Measurements from ENCODE around the gene CHM.
"Not testable (repeated sequence)": the region's sequence is repeated elsewhere in the genome, so short reads cannot be mapped to it uniquely, and the experiment has no call there.

CHM gene

DNA sequence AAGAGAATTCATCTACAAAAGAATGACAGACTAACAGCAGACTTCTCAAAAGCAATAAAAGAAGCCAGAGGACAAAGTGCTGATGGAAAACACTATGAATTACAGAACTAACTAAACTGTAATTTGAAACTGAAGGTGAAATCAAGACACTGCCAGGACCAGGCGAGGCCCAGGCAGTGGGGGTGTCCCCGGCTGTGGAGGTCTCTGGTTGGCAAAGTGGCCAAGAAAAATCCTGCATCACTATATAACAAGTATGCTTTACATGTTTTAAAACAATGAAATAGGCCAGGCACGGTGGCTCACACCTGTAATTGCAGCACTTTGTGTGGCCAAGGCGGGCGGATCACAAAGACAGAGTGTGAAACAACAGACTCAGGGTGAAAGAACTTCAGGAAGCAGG lies 32.9 kb downstream of the CHM start:
- DNase-seq (no peak), ATAC-seq (replicated peaks) (no peak)
- Mint-ChIP-seq H3K4me3 (no peak overlapping the region), H3K9me3 (peaks cover 7 to 11% of the 10 kb centered on the region in 2 donors), H3K36me3 (peaks cover 21 to 34% of the 10 kb centered on the region in 2 donors), H3K27ac (no peak overlapping the region), H3K4me1 (peaks cover 7 to 10% of the 10 kb centered on the region in 2 donors), H3K27me3 (no peaks in the 10 kb centered on the region)

DNA sequence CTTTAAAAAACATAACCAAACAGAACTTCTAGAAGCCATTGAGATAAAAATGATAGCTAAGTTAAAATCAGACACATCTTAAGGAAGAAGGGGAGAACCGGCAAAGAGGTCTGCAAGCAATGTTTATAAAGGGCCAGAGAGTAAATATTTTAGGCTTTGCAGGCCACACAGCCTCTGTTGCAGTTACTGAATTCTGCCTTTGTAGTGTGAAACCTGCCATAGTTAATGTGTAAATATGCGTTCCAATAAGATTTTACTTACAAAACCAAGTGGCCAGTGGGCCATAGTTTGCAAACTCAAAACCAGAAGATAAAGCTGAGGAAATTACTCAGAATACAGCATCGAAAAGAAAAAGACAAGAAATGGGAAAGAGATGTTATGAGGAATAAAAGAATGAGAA lies 33.6 kb downstream of the CHM start:
- no peaks in the 10 kb centered on the region for H3K27me3 Mint-ChIP-seq
- H3K4me1 Mint-ChIP-seq, result peaks cover 7 to 10% of the 10 kb centered on the region in 2 donors
- no peak overlapping the region for H3K27ac Mint-ChIP-seq
- H3K4me3 Mint-ChIP-seq, result no peak overlapping the region
- no peak for ATAC-seq (replicated peaks)
- H3K36me3 Mint-ChIP-seq, result peaks cover 25 to 32% of the 10 kb centered on the region in 2 donors
- DNase-seq, result no peak
- H3K9me3 Mint-ChIP-seq, result peaks cover 7 to 11% of the 10 kb centered on the region in 2 donors

DNA sequence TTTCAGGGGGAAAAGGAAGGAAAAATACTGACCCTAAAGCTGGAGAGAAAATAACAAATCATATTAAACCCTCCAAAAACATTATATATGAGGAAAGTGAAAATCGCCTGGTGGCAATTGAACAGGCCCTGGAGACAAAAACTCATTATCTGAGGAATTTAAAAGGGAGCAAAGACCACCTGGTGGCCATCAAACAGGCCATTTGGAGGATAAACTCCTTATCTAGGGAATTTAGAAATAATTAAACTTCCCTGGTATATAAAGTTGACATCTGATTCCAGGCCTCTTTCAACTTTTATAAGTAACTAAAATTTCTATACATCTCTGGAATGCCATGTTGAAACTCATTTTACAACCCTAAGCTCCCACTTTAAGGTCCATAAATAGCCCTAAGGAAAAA lies 35.2 kb downstream of the CHM start:
- Mint-ChIP-seq H3K4me1 (peaks cover 7 to 10% of the 10 kb centered on the region in 2 donors), H3K27ac (no peak overlapping the region), H3K4me3 (no peak overlapping the region), H3K9me3 (peaks cover 5 to 7% of the 10 kb centered on the region in 2 donors), H3K36me3 (peaks cover 25 to 35% of the 10 kb centered on the region in 2 donors), H3K27me3 (no peaks in the 10 kb centered on the region)
- no peak for ATAC-seq (replicated peaks)
- no peak for DNase-seq

DNA sequence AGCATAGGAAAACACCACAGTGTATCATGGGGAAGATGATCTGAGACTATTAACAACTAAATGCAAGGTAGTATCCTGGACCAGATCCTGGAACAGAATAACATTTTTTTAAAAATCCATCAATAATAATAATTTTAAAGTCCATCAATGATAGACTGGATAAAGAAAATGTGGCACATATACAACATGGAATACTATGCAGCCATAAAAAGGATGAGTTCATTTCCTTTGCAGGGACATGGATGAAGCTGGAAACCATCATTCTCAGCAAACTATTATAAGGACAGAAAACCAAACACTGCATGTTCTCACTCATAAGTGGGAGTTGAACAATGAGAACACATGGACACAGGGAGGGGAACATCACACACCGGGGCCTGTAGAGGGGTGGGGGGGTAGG lies 37.6 kb downstream of the CHM start:
- Mint-ChIP-seq H3K36me3 (peaks cover 20 to 31% of the 10 kb centered on the region in 2 donors), H3K4me1 (peaks cover 14% of the 10 kb centered on the region in 2 donors)
- ATAC-seq (replicated peaks); H3K4me3 Mint-ChIP-seq; H3K9me3 Mint-ChIP-seq; H3K27ac Mint-ChIP-seq; DNase-seq; H3K27me3 Mint-ChIP-seq: not testable (repeated sequence)

DNA sequence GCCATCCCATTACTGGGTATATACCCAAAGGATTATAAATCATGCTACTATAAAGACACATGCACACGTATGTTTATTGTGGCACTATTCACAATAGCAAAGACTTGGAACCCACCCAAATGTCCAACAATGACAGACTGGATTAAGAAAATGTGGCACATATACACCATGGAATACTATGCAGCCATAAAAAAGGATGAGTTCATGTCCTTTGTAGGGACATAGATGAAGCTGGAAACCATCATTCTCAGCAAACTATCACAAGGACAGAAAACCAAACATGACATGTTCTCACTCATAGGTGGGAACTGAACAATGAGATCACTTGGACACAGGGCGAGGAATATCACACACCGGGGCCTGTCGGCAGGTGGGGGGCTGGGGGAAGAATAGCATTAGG lies 39.5 kb downstream of the CHM start:
- H3K27me3 Mint-ChIP-seq; DNase-seq; H3K27ac Mint-ChIP-seq; H3K9me3 Mint-ChIP-seq; ATAC-seq (replicated peaks); H3K4me3 Mint-ChIP-seq: not testable (repeated sequence)
- Mint-ChIP-seq H3K4me1 (peaks cover 24 to 27% of the 10 kb centered on the region in 2 donors), H3K36me3 (peaks cover 20 to 28% of the 10 kb centered on the region in 2 donors)

DNA sequence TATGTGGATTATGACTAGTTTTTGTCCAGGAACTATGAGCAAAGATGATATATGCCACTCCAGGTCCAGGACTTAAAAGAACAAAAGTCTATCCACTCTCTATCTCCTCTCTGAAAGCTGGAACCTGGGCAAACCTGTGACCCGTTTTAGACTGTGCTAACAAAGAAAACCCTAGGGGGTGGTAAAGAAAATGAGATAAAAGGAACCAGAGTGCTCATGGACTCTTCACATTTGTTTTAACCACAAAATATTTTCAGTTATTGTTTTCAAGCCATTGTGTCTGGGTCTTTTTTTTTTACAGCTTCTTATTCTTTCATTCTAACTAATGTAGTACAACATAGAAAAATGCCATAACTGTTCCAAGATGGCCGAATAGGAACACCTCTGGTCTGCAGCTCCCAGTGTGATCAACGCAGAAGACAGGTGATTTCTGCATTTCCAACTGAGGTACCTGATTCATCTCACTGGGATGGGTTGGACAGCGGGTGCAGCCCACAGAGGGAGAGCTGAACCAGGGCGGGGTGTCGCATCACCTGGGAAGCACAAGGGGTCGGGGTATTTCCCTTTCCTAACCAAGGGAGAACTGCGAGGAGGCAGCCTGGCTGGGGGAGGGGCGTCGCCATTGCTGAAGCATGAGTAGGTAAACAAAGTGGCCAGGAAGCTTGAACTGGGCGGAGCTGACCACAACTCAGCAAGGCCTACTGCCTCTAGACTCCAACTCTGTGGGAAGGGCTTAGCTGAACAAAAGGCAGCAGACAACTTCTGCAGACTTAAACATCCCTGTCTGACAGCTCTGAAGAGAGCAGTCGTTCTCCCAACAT lies 45.1 kb downstream of the CHM start:
- Mint-ChIP-seq H3K9me3 (no peaks in the 10 kb centered on the region), H3K4me3 (peak overlapping the region; percentile 29 to 30), H3K27me3 (no peaks in the 10 kb centered on the region), H3K4me1 (peaks cover 28 to 43% of the 10 kb centered on the region in 2 donors), H3K27ac (peak overlapping the region; percentile 56), H3K36me3 (peaks cover 8 to 14% of the 10 kb centered on the region in 2 donors)
- DNase-seq, result no peak
- peak in 1 of 2 donors; percentile 41 for ATAC-seq (replicated peaks)

DNA sequence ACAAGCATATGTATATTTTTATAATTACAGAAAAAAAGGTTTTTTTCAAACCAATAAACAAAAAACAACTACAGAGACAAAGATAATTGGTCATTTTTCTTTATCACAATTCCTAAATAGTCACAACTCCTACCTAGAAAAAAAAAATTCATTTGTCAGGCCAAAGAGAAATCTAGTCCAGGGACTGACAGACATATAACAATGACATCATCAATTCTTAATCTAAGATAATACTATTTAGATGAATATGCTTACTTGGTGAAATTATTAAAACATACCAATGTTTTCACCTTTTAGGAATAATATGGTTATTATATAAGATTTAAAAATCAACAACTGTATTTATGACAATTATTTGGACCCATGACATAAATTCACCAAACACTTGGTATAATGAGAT lies 48.4 kb downstream of the CHM start:
- ATAC-seq (replicated peaks) (no peak), DNase-seq (no peak)
- Mint-ChIP-seq H3K4me3 (no peak overlapping the region), H3K36me3 (peaks cover 0 to 4% of the 10 kb centered on the region in 2 donors), H3K4me1 (peaks cover 21 to 35% of the 10 kb centered on the region in 2 donors), H3K9me3 (no peaks in the 10 kb centered on the region), H3K27ac (no peak overlapping the region), H3K27me3 (no peaks in the 10 kb centered on the region)

DNA sequence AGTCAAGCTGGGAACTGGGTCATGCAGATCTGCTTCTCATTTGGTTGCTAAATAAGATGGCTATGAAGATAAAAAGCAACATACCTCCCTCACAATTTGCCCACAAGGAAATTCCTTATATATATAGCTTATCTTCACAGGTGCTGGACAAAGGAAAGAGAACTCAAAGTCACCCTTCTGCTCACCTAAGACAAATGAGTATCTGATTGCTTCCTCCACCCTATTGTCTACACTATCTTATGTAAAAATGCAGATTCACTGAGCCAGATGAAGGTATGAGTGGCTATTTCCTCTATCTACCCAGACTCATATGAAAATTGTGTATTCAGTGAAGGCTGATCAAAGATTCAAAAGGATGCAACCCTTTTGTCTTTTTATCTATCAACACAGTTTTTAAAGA lies 50.8 kb downstream of the CHM start:
- H3K4me1 Mint-ChIP-seq, result peaks cover 11 to 28% of the 10 kb centered on the region in 2 donors
- ATAC-seq (replicated peaks), result no peak
- DNase-seq, result no peak
- H3K27me3 Mint-ChIP-seq, result no peaks in the 10 kb centered on the region
- H3K9me3 Mint-ChIP-seq, result no peaks in the 10 kb centered on the region
- H3K27ac Mint-ChIP-seq, result no peak overlapping the region
- peaks cover 0 to 4% of the 10 kb centered on the region in 2 donors for H3K36me3 Mint-ChIP-seq
- no peak overlapping the region for H3K4me3 Mint-ChIP-seq

DNA sequence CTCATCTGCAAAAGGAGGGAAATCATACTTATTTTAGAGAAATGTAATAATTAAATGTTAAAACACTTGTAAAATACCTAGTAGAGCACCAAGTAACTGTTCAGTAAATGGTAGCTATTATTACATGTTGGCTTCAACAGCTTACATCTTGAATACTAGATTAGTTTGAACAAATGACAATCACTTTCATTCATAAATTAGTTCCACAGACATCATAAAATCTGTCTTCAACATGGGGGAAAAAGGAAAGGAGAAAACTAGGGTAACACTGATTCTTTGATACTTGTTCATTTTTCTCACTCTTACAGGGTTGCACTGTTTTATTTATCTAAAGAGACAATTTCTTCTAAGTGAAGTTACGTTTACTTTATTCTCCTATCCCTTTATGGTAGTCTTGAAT lies 51.7 kb downstream of the CHM start:
- H3K9me3 Mint-ChIP-seq, result no peaks in the 10 kb centered on the region

DNA sequence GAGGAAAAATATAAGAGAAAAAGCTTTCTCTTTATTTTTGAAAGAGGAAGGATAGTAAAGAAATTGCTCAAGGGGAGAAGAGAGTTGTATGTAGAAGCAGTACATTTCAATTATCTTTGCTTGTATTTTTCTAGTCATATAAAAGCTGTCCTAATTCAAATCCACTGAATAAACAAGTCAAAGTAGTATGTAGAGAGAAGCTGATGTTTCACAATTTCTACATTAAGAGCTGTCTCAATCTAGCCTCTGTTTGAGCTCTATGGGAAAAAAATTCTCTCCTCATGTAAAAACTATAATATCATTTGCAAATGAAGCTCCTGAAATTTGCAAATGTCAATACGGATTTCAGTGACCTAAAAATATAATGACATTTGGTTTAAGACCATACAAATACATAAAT lies 52.6 kb downstream of the CHM start:
- DNase-seq (no peak), ATAC-seq (replicated peaks) (no peak)
- peaks cover 3 to 5% of the 10 kb centered on the region in 2 donors for H3K36me3 Mint-ChIP-seq
- peaks cover 0 to 3% of the 10 kb centered on the region in 2 donors for H3K9me3 Mint-ChIP-seq
- H3K4me1 Mint-ChIP-seq, result peaks cover 13 to 29% of the 10 kb centered on the region in 2 donors
- H3K4me3 Mint-ChIP-seq, result no peak overlapping the region
- H3K27me3 Mint-ChIP-seq, result no peaks in the 10 kb centered on the region
- H3K27ac Mint-ChIP-seq, result no peak overlapping the region

More for the DNA sequence above, 51.7 kb downstream of the CHM start:
- Mint-ChIP-seq H3K27me3 (no peaks in the 10 kb centered on the region), H3K27ac (no peak overlapping the region), H3K4me3 (no peak overlapping the region), H3K36me3 (peaks cover 0 to 4% of the 10 kb centered on the region in 2 donors), H3K4me1 (peaks cover 13 to 29% of the 10 kb centered on the region in 2 donors)
- ATAC-seq (replicated peaks), result no peak
- DNase-seq, result no peak

DNA sequence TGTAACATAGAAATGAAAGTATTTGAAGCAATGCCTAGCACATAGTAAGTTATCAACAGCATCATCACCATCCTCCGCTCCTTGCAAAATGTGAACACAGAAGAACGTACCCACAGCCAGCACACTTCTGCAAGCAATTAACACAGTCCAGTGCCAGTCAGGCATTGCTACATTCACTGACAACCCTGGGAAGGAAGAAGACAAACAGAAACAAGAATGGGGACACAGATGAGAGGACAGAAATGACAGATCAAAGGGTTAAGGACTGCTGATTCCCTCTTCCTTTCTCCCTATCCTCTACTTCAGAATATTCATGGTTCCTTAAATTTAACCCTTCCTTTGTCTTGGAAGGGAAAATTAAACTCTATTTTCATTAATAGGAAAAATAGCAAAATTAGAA lies 53.1 kb downstream of the CHM start:
- no peak overlapping the region for H3K4me3 Mint-ChIP-seq
- H3K9me3 Mint-ChIP-seq, result peaks cover 0 to 3% of the 10 kb centered on the region in 2 donors
- peaks cover 3 to 5% of the 10 kb centered on the region in 2 donors for H3K36me3 Mint-ChIP-seq
- no peak overlapping the region for H3K27ac Mint-ChIP-seq
- H3K27me3 Mint-ChIP-seq, result no peaks in the 10 kb centered on the region
- peaks cover 13 to 29% of the 10 kb centered on the region in 2 donors for H3K4me1 Mint-ChIP-seq
- ATAC-seq (replicated peaks), result no peak
- DNase-seq, result no peak

DNA sequence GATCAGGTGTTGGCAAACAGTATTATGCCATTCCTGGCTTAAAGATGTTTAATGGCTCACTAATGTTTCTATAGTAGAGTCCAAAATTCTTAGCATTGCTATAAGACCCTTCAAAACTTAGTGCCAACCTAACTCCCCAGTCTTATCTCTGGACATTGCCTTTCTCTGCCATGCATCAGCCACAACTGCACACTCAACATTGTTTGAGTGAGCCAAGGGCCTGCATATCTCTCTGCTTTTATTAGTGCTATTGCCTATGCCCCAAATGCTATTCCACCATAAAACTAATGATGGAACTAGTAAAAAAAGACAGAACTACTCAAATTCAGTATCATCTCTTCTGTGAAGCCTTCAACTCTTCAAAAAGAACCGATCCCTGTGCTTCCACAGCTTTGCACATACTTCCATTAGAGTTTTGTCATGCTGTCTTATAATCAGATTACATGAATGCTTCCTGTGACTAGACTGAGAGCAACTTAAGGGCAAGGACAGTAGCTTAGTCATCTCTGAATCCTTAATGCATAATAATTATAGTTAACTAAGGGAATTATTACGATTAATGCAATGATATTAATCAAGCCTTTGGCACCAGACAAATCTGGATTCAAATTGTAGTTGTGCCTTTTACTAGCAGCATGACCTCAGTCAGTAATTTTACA lies 53.7 kb downstream of the CHM start:
- Mint-ChIP-seq H3K36me3 (peaks cover 3 to 5% of the 10 kb centered on the region in 2 donors), H3K27ac (no peak overlapping the region), H3K4me3 (no peak overlapping the region), H3K9me3 (peaks cover 0 to 3% of the 10 kb centered on the region in 2 donors), H3K4me1 (peaks cover 14 to 32% of the 10 kb centered on the region in 2 donors), H3K27me3 (no peaks in the 10 kb centered on the region)
- DNase-seq, result no peak
- no peak for ATAC-seq (replicated peaks)

DNA sequence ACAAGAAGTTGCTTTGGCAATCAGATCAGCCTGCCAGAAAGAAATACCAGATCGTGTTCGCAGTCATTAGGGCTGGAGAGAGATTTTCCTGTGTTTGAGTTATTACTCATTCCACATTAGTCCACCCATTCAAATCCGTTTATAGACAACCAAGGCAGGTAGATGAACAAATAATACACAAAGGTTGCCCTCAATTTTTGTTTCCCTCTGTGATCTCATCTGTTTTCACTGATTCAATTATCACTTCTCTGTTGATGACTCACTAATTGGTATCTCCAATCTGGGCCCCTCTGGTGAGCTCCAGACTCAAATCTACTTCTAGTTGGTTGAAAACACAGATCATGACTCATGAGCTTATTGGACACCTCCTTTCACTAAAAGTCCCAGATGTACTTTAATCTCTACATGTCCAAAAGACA lies 54.5 kb downstream of the CHM start:
- Mint-ChIP-seq H3K4me3 (no peak overlapping the region), H3K27me3 (no peaks in the 10 kb centered on the region), H3K9me3 (peaks cover 0 to 3% of the 10 kb centered on the region in 2 donors), H3K27ac (no peak overlapping the region), H3K36me3 (peaks cover 3 to 5% of the 10 kb centered on the region in 2 donors), H3K4me1 (peaks cover 21 to 40% of the 10 kb centered on the region in 2 donors)
- ATAC-seq (replicated peaks), result no peak
- DNase-seq, result no peak

DNA sequence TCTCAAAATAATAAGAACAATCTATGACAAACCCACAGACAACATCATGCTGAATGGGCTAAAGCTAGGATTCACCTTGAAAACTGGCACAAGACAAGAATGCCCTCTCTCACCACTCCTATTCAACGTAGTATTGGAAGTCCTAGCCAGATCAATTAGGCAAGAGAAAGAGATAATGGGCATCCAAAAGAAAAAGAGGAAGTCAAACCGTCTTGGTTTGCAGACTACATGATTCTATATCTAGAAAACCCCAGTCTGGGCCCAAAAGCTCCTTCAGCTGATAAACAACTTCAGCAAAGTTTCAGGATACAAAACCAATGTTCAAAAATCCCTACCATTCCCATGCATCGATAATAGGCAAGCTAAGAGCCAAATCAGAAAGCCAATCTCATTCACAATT lies 59.0 kb downstream of the CHM start:
- DNase-seq, result no peak
- Mint-ChIP-seq H3K4me3 (no peak overlapping the region), H3K27ac (no peak overlapping the region), H3K27me3 (no peaks in the 10 kb centered on the region), H3K36me3 (peaks cover 9 to 11% of the 10 kb centered on the region in 2 donors), H3K9me3 (peaks cover 0 to 3% of the 10 kb centered on the region in 2 donors), H3K4me1 (peaks cover 15 to 26% of the 10 kb centered on the region in 2 donors)
- ATAC-seq (replicated peaks), result no peak

DNA sequence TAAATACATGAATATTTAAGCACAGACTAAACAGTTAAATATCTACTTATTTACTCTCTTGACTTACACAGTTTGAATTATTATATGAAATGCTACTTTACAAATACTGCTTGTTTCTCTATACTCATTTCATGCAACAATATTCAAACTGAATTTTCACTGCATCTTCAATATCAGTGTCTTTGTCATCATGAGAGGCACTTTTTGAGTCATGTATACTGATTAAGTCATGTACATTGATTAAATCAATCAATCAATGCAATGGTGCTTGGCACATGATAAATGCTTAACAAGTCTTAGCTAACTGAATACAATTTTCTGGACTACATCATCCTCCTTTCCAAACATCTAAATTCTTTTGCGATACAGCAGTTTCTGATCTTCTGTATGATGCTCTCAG lies 67.1 kb downstream of the CHM start:
- no peak for DNase-seq
- peaks cover 0 to 4% of the 10 kb centered on the region in 2 donors for H3K9me3 Mint-ChIP-seq
- ATAC-seq (replicated peaks), result no peak
- H3K36me3 Mint-ChIP-seq, result peaks cover 11% of the 10 kb centered on the region in 2 donors
- H3K27me3 Mint-ChIP-seq, result no peaks in the 10 kb centered on the region
- H3K27ac Mint-ChIP-seq, result no peak overlapping the region
- H3K4me3 Mint-ChIP-seq, result no peak overlapping the region
- H3K4me1 Mint-ChIP-seq, result no peaks in the 10 kb centered on the region

All from stimulated activated naive B cell treated with anti-CD40 and anti-IgM and Interleukin-4, amounts not matched to agents 10 μg/mL and 1 μg/mL and 100 μg/mL, for 72 hours (primary cell).